ENCODE measurements around the gene IQGAP3.
"Not testable (repeated sequence)": the region's sequence is repeated elsewhere in the genome, so short reads cannot be mapped to it uniquely, and the experiment has no call there.

IQGAP3 gene

GRCh38 chr1:156608036-156608674, 35.8 kb upstream of the IQGAP3 start:
- Histone ChIP-seq H3K27me3 (ENCODE audit: low read depth, low read length) (peaks cover 11% of the 10 kb centered on the region; the same call in 1 of the 2 replicates), H3K9ac (ENCODE audit: low read length) (no peak overlapping the region), H3K9me3 (ENCODE audit: insufficient read depth, low read length) (no peaks in the 10 kb centered on the region), H3K79me2 (ENCODE audit: low read length) (no peaks in the 10 kb centered on the region), H3K27ac (ENCODE audit: low read length) (no peak overlapping the region), H4K20me1 (ENCODE audit: insufficient read depth, low read length) (no peaks in the 10 kb centered on the region), H3K4me2 (ENCODE audit: low read length) (peak overlapping the region; percentile 48), H3K4me1 (ENCODE audit: low read length) (peaks cover 22% of the 10 kb centered on the region), H2AFZ (ENCODE audit: low read depth, low read length) (no peak overlapping the region), H3K36me3 (replicated peaks; ENCODE audit: low read depth, low read length) (no peaks in the 10 kb centered on the region), H3K4me3 (ENCODE audit: low read length) (no peak overlapping the region)
- TF ChIP-seq EZH2phosphoT487 (IDR thresholded peaks at IDR 0.05; ENCODE audit: low read depth) (no peak), CTCF (IDR thresholded peaks at IDR 0.05; ENCODE audit: low read depth, low read length) (peak; percentile 90)

- not testable (repeated sequence) for H2AFZ ChIP-seq (ENCODE audit: low read depth, low read length); H3K4me3 ChIP-seq (ENCODE audit: low read length); H3K9ac ChIP-seq (ENCODE audit: low read length); H3K36me3 ChIP-seq (replicated peaks; ENCODE audit: low read depth, low read length); H3K27me3 ChIP-seq (ENCODE audit: low read depth, low read length); H3K27ac ChIP-seq (ENCODE audit: low read length); H3K79me2 ChIP-seq (ENCODE audit: low read length); H4K20me1 ChIP-seq (ENCODE audit: insufficient read depth, low read length); H3K9me3 ChIP-seq (ENCODE audit: insufficient read depth, low read length)
- Histone ChIP-seq H3K4me2 (ENCODE audit: low read length) (peak overlapping the region; percentile 37), H3K4me1 (ENCODE audit: low read length) (peaks cover 28% of the 10 kb centered on the region)
Observed at GRCh38 chr1:156607344-156607743, 35.0 kb upstream of the IQGAP3 start.

- H3K9me3 ChIP-seq (ENCODE audit: insufficient read depth, low read length) = no peaks in the 10 kb centered on the region
- H3K27ac ChIP-seq (ENCODE audit: low read length) = no peak overlapping the region
- H4K20me1 ChIP-seq (ENCODE audit: insufficient read depth, low read length) = no peaks in the 10 kb centered on the region
- peak overlapping the region; percentile 80 for H3K4me3 ChIP-seq (ENCODE audit: low read length)
- peak; percentile 79 for TF ChIP-seq CTCF (IDR thresholded peaks at IDR 0.05; ENCODE audit: low read depth, low read length)
- TF ChIP-seq EZH2phosphoT487 (IDR thresholded peaks at IDR 0.05; ENCODE audit: low read depth) = no peak
- H2AFZ ChIP-seq (ENCODE audit: low read depth, low read length) = no peak overlapping the region
- H3K36me3 ChIP-seq (replicated peaks; ENCODE audit: low read depth, low read length) = peaks cover 17% of the 10 kb centered on the region
- no peak overlapping the region for H3K9ac ChIP-seq (ENCODE audit: low read length)
- H3K79me2 ChIP-seq (ENCODE audit: low read length) = peaks cover 41% of the 10 kb centered on the region
- H3K27me3 ChIP-seq (ENCODE audit: low read depth, low read length) = no peaks in the 10 kb centered on the region
- H3K4me1 ChIP-seq (ENCODE audit: low read length) = peaks cover 32% of the 10 kb centered on the region
- H3K4me2 ChIP-seq (ENCODE audit: low read length) = peak overlapping the region; percentile 72
Observed at GRCh38 chr1:156602557-156602993, 30.2 kb upstream of the IQGAP3 start.

- TF ChIP-seq EZH2phosphoT487 (IDR thresholded peaks at IDR 0.05; ENCODE audit: low read depth) = no peak
- no peak for TF ChIP-seq CTCF (IDR thresholded peaks at IDR 0.05; ENCODE audit: low read depth, low read length)
- H3K4me2 ChIP-seq (ENCODE audit: low read length) = peak overlapping the region; percentile 72
- peak overlapping the region; percentile 60 for H3K27ac ChIP-seq (ENCODE audit: low read length)
- H3K9me3 ChIP-seq (ENCODE audit: insufficient read depth, low read length) = no peaks in the 10 kb centered on the region
- H4K20me1 ChIP-seq (ENCODE audit: insufficient read depth, low read length) = no peaks in the 10 kb centered on the region
- H3K79me2 ChIP-seq (ENCODE audit: low read length) = peaks cover 43% of the 10 kb centered on the region
- H3K27me3 ChIP-seq (ENCODE audit: low read depth, low read length) = no peaks in the 10 kb centered on the region
- peaks cover 22% of the 10 kb centered on the region for H3K36me3 ChIP-seq (replicated peaks; ENCODE audit: low read depth, low read length)
- H3K4me1 ChIP-seq (ENCODE audit: low read length) = peaks cover 25% of the 10 kb centered on the region
- H3K9ac ChIP-seq (ENCODE audit: low read length) = peak overlapping the region; percentile 83
- H3K4me3 ChIP-seq (ENCODE audit: low read length) = peak overlapping the region; percentile 80
- peak overlapping the region; percentile 89 for H2AFZ ChIP-seq (ENCODE audit: low read depth, low read length)
Observed at GRCh38 chr1:156601892-156602291, 29.5 kb upstream of the IQGAP3 start.
